Ovary (tissue), 3 donors: Measurements from ENCODE around the gene PCDH20.

Experiments
- EP300 ChIP-seq: sonication (generic); formaldehyde crosslinking; IDR thresholded peaks from one replicate; pipeline ENCODE4 v1.6.1; 2017; ENCODE audit warnings: antibody characterized with exemption
- TF ChIP-seq, protein P1 (sequence below), 3 donors: fragments of 450-650 bp in 2 of 3; fragments of 200-600 bp in 1 of 3; IDR thresholded peaks; one replicate each; pipeline versions ENCODE4 v1.5.1 to v1.8.0; 2016 to 2022; ENCODE audit warnings: antibody characterized with exemption in 3 of 3, mild to moderate bottlenecking in 1 of 3
- donor health status: DM: no; HTN: no; CAD: no.

DNA sequence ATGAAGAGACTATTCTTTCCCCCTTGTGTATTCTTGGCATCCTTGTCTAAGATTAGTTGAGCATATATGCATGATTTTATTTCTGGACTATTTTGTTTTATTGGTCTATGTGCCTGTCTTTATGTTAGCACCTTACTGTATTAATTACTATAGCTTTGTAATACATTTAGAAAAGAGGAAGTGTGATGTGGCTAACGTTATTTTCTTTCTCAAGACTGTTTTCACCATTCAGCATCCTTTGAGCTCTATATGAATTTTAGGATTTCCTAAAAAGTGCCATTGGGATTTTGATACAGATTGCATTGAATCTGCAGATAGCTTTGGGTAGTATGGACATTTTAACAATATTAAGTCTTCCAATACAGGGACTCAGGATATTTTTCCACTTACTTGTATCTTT is 37.5 kb upstream of the PCDH20 start:
- TF ChIP-seq, protein P1, sequence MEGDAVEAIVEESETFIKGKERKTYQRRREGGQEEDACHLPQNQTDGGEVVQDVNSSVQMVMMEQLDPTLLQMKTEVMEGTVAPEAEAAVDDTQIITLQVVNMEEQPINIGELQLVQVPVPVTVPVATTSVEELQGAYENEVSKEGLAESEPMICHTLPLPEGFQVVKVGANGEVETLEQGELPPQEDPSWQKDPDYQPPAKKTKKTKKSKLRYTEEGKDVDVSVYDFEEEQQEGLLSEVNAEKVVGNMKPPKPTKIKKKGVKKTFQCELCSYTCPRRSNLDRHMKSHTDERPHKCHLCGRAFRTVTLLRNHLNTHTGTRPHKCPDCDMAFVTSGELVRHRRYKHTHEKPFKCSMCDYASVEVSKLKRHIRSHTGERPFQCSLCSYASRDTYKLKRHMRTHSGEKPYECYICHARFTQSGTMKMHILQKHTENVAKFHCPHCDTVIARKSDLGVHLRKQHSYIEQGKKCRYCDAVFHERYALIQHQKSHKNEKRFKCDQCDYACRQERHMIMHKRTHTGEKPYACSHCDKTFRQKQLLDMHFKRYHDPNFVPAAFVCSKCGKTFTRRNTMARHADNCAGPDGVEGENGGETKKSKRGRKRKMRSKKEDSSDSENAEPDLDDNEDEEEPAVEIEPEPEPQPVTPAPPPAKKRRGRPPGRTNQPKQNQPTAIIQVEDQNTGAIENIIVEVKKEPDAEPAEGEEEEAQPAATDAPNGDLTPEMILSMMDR (IDR thresholded peaks at IDR 0.05) = no peak
- no peak for TF ChIP-seq EP300
